GM19035 (cell line): Measurements from ENCODE around the gene SMC1A.

Source experiments
- ATAC-seq: cut with Tn5 transposase; IDR thresholded peaks from one replicate; pipeline ENCODE4 v1.9.1; 2021; ENCODE audit not compliant: unreplicated experiment

The SMC1A gene

GRCh38 chrX:53347948-53348347 is 74.5 kb downstream of the SMC1A start:
- ATAC-seq: no peak

GRCh38 chrX:53340852-53341645 is 81.4 kb downstream of the SMC1A start:
- no peak for ATAC-seq

- ATAC-seq: no peak
Measured at GRCh38 chrX:53337101-53337500, 85.4 kb downstream of the SMC1A start.

GRCh38 chrX:53333853-53334252 is 88.6 kb downstream of the SMC1A start:
- no peak for ATAC-seq

- ATAC-seq: no peak
Measured at GRCh38 chrX:53332204-53332603, 90.2 kb downstream of the SMC1A start.

GRCh38 chrX:53330331-53330730 is 92.1 kb downstream of the SMC1A start:
- no peak for ATAC-seq

- no peak for ATAC-seq
Measured at GRCh38 chrX:53324803-53325202, 97.7 kb downstream of the SMC1A start.
